ENCODE data around the gene AARS1.
"Not testable (repeated sequence)": the region's sequence is repeated elsewhere in the genome, so short reads cannot be mapped to it uniquely, and the experiment has no call there.

AARS1 gene

GRCh38 chr16:70224645-70225044, 64.7 kb downstream of the AARS1 start:
- not testable (repeated sequence) for DNase-seq (ENCODE audit: low read depth in 2 of 2)

DNA sequence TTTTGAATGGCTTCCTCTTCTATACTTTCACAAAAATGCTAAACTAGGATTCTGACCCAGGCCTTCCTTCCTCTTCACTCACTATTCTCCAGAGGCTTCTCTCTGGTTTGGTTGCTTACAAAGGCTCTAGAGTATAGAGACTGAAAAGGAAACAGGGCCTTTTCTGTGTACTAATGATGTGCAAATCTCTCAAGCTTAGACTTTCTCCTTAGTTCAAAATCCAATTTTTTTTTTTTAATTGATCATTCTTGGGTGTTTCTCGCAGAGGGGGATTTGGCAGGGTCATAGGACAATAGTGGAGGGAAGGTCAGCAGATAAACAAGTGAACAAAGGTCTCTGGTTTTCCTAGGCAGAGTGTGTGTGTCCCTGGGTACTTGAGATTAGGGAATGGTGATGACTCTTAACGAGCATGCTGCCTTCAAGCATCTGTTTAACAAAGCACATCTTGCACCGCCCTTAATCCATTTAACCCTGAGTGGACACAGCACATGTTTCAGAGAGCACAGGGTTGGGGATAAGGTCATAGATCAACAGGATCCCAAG, 65.3 kb downstream of the AARS1 start:
- not testable (repeated sequence) for DNase-seq (ENCODE audit: low read depth in 2 of 2)

DNA sequence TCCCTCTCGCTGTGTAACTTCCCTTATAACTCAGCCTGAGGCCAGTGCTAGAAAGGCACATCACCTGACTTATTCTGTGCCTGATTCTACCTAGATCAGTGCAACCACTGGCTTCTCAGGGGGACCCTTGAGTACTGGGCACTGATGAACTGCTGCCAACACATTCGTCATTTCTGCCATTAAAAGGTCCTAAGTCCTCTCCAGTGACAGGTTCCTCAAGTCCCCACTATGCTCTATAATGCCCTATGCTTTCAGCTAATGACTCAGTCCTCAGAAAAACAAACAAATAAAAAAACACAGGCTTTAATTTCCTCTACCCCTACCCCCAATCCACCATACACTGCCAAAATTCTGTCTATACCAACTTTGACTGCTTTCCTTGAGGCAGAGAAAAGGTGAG, 66.1 kb downstream of the AARS1 start:
- not testable (repeated sequence) for DNase-seq (ENCODE audit: low read depth in 2 of 2)

GRCh38 chr16:70222574-70222973, 66.7 kb downstream of the AARS1 start:
- DNase-seq (ENCODE audit: low read depth in 2 of 2) = not testable (repeated sequence)

DNA sequence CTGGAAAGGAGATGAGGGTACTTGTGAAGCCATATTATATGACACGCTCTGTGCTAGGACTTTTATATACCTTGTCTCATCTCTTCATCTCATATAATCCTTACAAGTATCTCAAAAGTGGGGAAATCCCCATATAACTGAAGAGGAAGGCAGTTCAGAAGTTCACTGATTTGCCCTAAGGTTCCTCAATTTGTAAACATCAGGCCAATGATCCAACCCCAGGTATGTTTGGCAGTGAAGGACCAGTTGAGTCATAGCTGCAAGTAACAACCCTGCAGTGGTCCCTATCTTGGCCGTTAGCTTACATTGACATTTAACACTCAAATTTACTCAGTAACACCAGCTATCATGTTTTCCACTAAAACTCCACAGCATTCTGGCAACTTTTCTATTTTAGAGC, 70.7 kb downstream of the AARS1 start:
- not testable (repeated sequence) for DNase-seq (ENCODE audit: low read depth in 2 of 2)

GRCh38 chr16:70206382-70206781, 82.9 kb downstream of the AARS1 start:
- not testable (repeated sequence) for DNase-seq (ENCODE audit: low read depth in 2 of 2)

DNA sequence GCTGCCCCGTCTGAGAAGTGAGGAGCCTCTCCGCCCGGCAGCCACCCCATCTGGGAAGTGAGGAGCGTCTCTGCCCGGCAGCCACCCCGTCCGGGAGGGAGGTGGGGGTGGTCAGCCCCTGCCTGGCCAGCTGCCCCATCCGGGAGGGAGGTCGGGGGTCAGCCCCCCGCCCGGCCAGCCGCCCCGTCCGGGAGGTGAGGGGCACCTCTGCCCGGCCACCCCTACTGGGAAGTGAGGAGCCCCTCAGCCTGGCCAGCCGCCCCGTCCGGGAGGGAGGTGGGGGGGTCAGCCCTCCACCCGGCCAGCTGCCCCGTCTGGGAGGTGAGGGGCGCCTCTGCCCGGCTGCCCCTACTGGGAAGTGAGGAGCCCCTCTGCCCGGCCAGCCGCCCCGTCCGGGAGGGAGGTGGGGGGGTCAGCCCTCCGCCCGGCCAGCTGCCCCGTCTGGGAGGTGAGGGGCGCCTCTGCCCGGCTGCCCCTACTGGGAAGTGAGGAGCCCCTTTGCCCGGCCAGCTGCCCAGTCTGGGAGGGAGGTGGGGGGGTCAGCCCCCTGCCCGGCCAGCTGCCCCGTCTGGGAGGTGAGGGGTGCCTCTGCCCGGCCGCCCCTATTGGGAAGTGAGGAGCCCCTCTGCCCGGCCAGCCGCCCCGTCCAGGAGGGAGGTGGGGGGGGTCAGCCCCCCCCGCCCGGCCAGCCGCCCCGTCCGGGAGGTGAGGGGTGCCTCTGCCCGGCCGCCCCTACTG, 84.5 kb downstream of the AARS1 start:
- not testable (repeated sequence) for DNase-seq (ENCODE audit: low read depth in 2 of 2)

- DNase-seq (ENCODE audit: low read depth in 2 of 2) = not testable (repeated sequence)
These were observed 85.3 kb downstream of the AARS1 start for GRCh38 chr16:70204010-70204409.

- DNase-seq (ENCODE audit: low read depth in 2 of 2) = not testable (repeated sequence)
These were observed 85.8 kb downstream of the AARS1 start for GRCh38 chr16:70203508-70203907.

All from stimulated activated CD4-positive, alpha-beta T cell treated with anti-CD3 and anti-CD28 coated beads, Interleukin-15, amount 100 ng/mL, for 48 hours (primary cell).